Gastrocnemius medialis (tissue), 4 donors: ENCODE measurements around the gene LMTK3.

Source experiments
- POLR2A ChIP-seq, 2 donors: fragments of 450-650 bp; IDR thresholded peaks; one replicate each; pipeline ENCODE4 v1.6.1; 2017; ENCODE audit warnings: antibody characterized with exemption in 2 of 2, mild to moderate bottlenecking in 2 of 2, moderate library complexity in 2 of 2
- TF ChIP-seq, protein P1 (sequence below), 5 experiments: fragments of 450-650 bp in 3 of 5; fragments of 200-600 bp in 2 of 5; sonication (generic) in 2 of 5; IDR thresholded peaks in 4 of 5; conservative IDR thresholded peaks in 1 of 5; 1 replicate in 4 of 5; 2 replicates in 1 of 5; pipeline ENCODE4 v1.5.1; 2016 to 2019; ENCODE audit warnings: antibody characterized with exemption in 5 of 5, mild to moderate bottlenecking in 3 of 5, moderate library complexity in 3 of 5

DNA sequence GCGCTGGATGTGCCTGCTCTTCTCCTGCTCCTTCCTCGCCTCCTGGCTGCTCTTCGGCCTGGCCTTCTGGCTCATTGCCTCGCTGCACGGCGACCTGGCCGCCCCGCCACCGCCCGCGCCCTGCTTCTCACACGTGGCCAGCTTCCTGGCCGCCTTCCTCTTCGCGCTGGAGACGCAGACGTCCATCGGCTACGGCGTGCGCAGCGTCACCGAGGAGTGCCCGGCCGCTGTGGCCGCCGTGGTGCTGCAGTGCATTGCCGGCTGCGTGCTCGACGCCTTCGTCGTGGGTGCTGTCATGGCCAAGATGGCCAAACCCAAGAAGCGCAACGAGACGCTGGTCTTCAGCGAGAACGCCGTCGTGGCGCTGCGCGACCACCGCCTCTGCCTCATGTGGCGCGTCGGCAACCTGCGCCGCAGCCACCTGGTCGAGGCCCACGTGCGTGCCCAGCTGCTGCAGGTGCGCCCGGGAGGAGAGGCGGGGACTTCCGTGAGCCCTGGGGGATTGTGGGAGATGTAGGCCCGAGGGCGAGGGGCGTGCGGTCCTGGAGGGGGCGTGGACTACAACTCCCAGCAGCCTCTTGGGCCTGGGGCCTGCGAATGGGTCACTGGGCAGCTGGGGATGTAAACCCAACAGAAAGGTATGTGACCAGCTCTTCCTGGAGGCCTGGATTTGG, 49.5 kb downstream of the LMTK3 start:
- TF ChIP-seq, protein P1, sequence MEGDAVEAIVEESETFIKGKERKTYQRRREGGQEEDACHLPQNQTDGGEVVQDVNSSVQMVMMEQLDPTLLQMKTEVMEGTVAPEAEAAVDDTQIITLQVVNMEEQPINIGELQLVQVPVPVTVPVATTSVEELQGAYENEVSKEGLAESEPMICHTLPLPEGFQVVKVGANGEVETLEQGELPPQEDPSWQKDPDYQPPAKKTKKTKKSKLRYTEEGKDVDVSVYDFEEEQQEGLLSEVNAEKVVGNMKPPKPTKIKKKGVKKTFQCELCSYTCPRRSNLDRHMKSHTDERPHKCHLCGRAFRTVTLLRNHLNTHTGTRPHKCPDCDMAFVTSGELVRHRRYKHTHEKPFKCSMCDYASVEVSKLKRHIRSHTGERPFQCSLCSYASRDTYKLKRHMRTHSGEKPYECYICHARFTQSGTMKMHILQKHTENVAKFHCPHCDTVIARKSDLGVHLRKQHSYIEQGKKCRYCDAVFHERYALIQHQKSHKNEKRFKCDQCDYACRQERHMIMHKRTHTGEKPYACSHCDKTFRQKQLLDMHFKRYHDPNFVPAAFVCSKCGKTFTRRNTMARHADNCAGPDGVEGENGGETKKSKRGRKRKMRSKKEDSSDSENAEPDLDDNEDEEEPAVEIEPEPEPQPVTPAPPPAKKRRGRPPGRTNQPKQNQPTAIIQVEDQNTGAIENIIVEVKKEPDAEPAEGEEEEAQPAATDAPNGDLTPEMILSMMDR (IDR thresholded peaks at IDR 0.05 in 4 of 5, conservative IDR thresholded peaks at IDR 0.05 in 1 of 5) = no peak
- TF ChIP-seq POLR2A (IDR thresholded peaks at IDR 0.05) = no peak
